WERI-Rb-1 (cell line): ENCODE results near the gene MEGF11.

Experiments used
- DNase-seq: peaks from one replicate; pipeline ENCODE4 v3.0.0-alpha.2; 2020
- H3K27ac ChIP-seq: fragments of 250-450 bp; sonication (Bioruptor Pico); 2 replicates; pipeline ENCODE4 v1.5.1; 2020; ENCODE audit warnings: mild to moderate bottlenecking, moderate library complexity
- H3K27me3 ChIP-seq: fragments of 250-450 bp; sonication (Bioruptor Pico); 2 replicates; pipeline ENCODE4 v1.5.1; 2021; ENCODE audit warnings: mild to moderate bottlenecking, low read depth, moderate library complexity; ENCODE audit not compliant: insufficient read depth, severe bottlenecking
- H3K36me3 ChIP-seq: fragments of 250-450 bp; sonication (Bioruptor Pico); 2 replicates; pipeline ENCODE4 v1.5.1; 2020; ENCODE audit warnings: mild to moderate bottlenecking, moderate library complexity
- H3K4me3 ChIP-seq: 2 replicates; pipeline ENCODE4 v1.5.1; 2011; ENCODE audit warnings: low read depth, mild to moderate bottlenecking, control low read depth, low read length
- H3K9me3 ChIP-seq: fragments of 250-450 bp; sonication (Bioruptor Pico); 2 replicates; pipeline ENCODE4 v1.5.1; 2021; ENCODE audit warnings: mild to moderate bottlenecking, moderate library complexity; ENCODE audit not compliant: severe bottlenecking
- CTCF ChIP-seq: IDR thresholded peaks from 2 replicates; pipeline ENCODE4 v1.5.1; 2011; ENCODE audit warnings: low read depth, mild to moderate bottlenecking, control low read depth, inconsistent platforms, low read length

Gene MEGF11

GRCh38 chr15:65920121-65920520, 333.4 kb downstream of the MEGF11 start:
- Histone ChIP-seq H3K27ac (no peak overlapping the region), H3K36me3 (no peaks in the 10 kb centered on the region), H3K27me3 (no peaks in the 10 kb centered on the region), H3K4me3 (no peak overlapping the region), H3K9me3 (no peaks in the 10 kb centered on the region)
- no peak for DNase-seq
- TF ChIP-seq CTCF: no peak

- TF ChIP-seq CTCF: no peak
- Histone ChIP-seq H3K36me3 (no peaks in the 10 kb centered on the region), H3K4me3 (no peak overlapping the region), H3K9me3 (no peaks in the 10 kb centered on the region), H3K27ac (no peak overlapping the region), H3K27me3 (no peaks in the 10 kb centered on the region)
- DNase-seq: no peak
Observed at GRCh38 chr15:65919353-65919752, 334.2 kb downstream of the MEGF11 start.

GRCh38 chr15:65918945-65919344, 334.6 kb downstream of the MEGF11 start:
- H3K27ac ChIP-seq: no peak overlapping the region
- H3K36me3 ChIP-seq: no peaks in the 10 kb centered on the region
- no peaks in the 10 kb centered on the region for H3K9me3 ChIP-seq
- no peak overlapping the region for H3K4me3 ChIP-seq
- TF ChIP-seq CTCF: no peak
- DNase-seq: no peak
- H3K27me3 ChIP-seq: no peaks in the 10 kb centered on the region

GRCh38 chr15:65918357-65918920, 335.1 kb downstream of the MEGF11 start:
- Histone ChIP-seq H3K9me3 (no peaks in the 10 kb centered on the region), H3K27me3 (no peaks in the 10 kb centered on the region), H3K27ac (no peak overlapping the region), H3K36me3 (no peaks in the 10 kb centered on the region), H3K4me3 (no peak overlapping the region)
- TF ChIP-seq CTCF: no peak
- DNase-seq: no peak

GRCh38 chr15:65917936-65918335, 335.6 kb downstream of the MEGF11 start:
- Histone ChIP-seq H3K9me3 (no peaks in the 10 kb centered on the region), H3K4me3 (no peak overlapping the region), H3K36me3 (no peaks in the 10 kb centered on the region), H3K27ac (no peak overlapping the region), H3K27me3 (no peaks in the 10 kb centered on the region)
- no peak for TF ChIP-seq CTCF
- DNase-seq: no peak

- DNase-seq: no peak
- no peak for TF ChIP-seq CTCF
- Histone ChIP-seq H3K4me3 (no peak overlapping the region), H3K9me3 (no peaks in the 10 kb centered on the region), H3K36me3 (no peaks in the 10 kb centered on the region; the same call in 1 of the 2 replicates), H3K27me3 (no peaks in the 10 kb centered on the region), H3K27ac (no peak overlapping the region)
Observed at GRCh38 chr15:65917407-65917756, 336.2 kb downstream of the MEGF11 start.
